ENCODE results near the gene ARL16.

DNA sequence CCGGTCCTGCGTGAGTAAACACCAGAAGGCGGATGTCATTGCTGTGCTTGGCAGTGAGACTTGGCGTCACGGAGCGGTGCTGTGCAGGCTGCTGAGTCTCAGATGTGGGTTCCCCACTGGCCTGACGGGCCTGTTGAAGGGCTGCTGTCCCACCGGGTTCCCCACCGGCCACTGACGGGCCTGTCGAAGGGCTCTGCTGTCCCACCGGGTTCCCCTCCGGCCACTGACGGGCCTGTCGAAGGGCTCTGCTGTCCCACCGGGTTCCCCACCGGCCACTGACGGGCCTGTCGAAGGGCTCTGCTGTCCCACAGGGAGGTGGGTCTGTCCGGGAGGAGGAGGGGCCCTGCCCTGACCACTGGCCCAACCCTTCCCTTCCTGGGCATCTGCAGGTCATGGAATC is 3.0 kb upstream of the ARL16 start:
- TF ChIP-seq, protein P1, sequence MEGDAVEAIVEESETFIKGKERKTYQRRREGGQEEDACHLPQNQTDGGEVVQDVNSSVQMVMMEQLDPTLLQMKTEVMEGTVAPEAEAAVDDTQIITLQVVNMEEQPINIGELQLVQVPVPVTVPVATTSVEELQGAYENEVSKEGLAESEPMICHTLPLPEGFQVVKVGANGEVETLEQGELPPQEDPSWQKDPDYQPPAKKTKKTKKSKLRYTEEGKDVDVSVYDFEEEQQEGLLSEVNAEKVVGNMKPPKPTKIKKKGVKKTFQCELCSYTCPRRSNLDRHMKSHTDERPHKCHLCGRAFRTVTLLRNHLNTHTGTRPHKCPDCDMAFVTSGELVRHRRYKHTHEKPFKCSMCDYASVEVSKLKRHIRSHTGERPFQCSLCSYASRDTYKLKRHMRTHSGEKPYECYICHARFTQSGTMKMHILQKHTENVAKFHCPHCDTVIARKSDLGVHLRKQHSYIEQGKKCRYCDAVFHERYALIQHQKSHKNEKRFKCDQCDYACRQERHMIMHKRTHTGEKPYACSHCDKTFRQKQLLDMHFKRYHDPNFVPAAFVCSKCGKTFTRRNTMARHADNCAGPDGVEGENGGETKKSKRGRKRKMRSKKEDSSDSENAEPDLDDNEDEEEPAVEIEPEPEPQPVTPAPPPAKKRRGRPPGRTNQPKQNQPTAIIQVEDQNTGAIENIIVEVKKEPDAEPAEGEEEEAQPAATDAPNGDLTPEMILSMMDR (IDR thresholded peaks at IDR 0.05): no peak
- TF ChIP-seq EP300 (IDR thresholded peaks at IDR 0.05): no peak
- no peak for TF ChIP-seq POLR2A (IDR thresholded peaks at IDR 0.05; ENCODE audit: low read length)
- TF ChIP-seq, protein P2, sequence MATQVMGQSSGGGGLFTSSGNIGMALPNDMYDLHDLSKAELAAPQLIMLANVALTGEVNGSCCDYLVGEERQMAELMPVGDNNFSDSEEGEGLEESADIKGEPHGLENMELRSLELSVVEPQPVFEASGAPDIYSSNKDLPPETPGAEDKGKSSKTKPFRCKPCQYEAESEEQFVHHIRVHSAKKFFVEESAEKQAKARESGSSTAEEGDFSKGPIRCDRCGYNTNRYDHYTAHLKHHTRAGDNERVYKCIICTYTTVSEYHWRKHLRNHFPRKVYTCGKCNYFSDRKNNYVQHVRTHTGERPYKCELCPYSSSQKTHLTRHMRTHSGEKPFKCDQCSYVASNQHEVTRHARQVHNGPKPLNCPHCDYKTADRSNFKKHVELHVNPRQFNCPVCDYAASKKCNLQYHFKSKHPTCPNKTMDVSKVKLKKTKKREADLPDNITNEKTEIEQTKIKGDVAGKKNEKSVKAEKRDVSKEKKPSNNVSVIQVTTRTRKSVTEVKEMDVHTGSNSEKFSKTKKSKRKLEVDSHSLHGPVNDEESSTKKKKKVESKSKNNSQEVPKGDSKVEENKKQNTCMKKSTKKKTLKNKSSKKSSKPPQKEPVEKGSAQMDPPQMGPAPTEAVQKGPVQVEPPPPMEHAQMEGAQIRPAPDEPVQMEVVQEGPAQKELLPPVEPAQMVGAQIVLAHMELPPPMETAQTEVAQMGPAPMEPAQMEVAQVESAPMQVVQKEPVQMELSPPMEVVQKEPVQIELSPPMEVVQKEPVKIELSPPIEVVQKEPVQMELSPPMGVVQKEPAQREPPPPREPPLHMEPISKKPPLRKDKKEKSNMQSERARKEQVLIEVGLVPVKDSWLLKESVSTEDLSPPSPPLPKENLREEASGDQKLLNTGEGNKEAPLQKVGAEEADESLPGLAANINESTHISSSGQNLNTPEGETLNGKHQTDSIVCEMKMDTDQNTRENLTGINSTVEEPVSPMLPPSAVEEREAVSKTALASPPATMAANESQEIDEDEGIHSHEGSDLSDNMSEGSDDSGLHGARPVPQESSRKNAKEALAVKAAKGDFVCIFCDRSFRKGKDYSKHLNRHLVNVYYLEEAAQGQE (IDR thresholded peaks at IDR 0.05): no peak
- no peak for TF ChIP-seq FOSL2 (IDR thresholded peaks at IDR 0.05)
- no peak for TF ChIP-seq FOSL2 (CRISPR knock-in tag; IDR thresholded peaks at IDR 0.05)
- no peak for TF ChIP-seq CHD4 (IDR thresholded peaks at IDR 0.05; ENCODE audit: borderline replicate concordance)
- TF ChIP-seq SREBF2 (IDR thresholded peaks at IDR 0.05): no peak
- no peak for TF ChIP-seq HOXB5 (CRISPR knock-in tag; IDR thresholded peaks at IDR 0.05)
- TF ChIP-seq MAFK (IDR thresholded peaks at IDR 0.05; ENCODE audit: partially characterized antibody): no peak
- no peak for TF ChIP-seq RNF2 (IDR thresholded peaks at IDR 0.05; ENCODE audit: borderline replicate concordance, low read depth)
